Neutrophil (primary cell): ENCODE data around the gene SLC24A1.
A peak's percentile ranks its signal among the peaks of the same experiment; 100 is the strongest.

Experiments
- H3K27ac ChIP-seq: fragments of 200-600 bp; sonication (generic); 2 replicates; pipeline ENCODE4 v1.5.1; 2016; ENCODE audit warnings: mild to moderate bottlenecking, moderate library complexity
- H3K27me3 ChIP-seq: fragments of 200-600 bp; sonication (generic); 2 replicates; pipeline ENCODE4 v1.6.0; 2016; ENCODE audit warnings: mild to moderate bottlenecking
- H3K36me3 ChIP-seq: fragments of 200-600 bp; sonication (generic); 2 replicates; pipeline ENCODE4 v1.5.1; 2017
- H3K4me1 ChIP-seq, 2 experiments: fragments of 200-600 bp in 1 of 2; sonication (generic) in 1 of 2; 1 replicate in 1 of 2; 2 replicates in 1 of 2; pipeline versions ENCODE4 v1.5.1 to v1.6.1; 2013 to 2016; ENCODE audit warnings: low read depth in 1 of 2, low read length in 1 of 2, mild to moderate bottlenecking in 1 of 2, moderate library complexity in 1 of 2; ENCODE audit not compliant: control insufficient read depth in 1 of 2, insufficient read depth in 1 of 2
- H3K4me3 ChIP-seq, 2 experiments: fragments of 200-600 bp in 1 of 2; sonication (generic) in 1 of 2; 1 replicate in 1 of 2; 2 replicates in 1 of 2; pipeline ENCODE4 v1.5.1; 2013 to 2016; ENCODE audit warnings: low read depth in 1 of 2, low read length in 1 of 2, mild to moderate bottlenecking in 1 of 2, moderate library complexity in 1 of 2
- H3K9me3 ChIP-seq: fragments of 200-600 bp; sonication (generic); 2 replicates; pipeline ENCODE4 v1.5.1; 2016
- CTCF ChIP-seq: fragments of 200-600 bp; sonication (generic); IDR thresholded peaks from 2 replicates; pipeline ENCODE4 v1.5.1; 2016; ENCODE audit warnings: antibody characterized with exemption

The SLC24A1 gene

GRCh38 chr15:65598468-65598867, 23.3 kb upstream of the SLC24A1 start:
- Histone ChIP-seq H3K4me1 (no peaks in the 10 kb centered on the region), H3K4me3 (no peak overlapping the region), H3K36me3 (peaks cover 53% of the 10 kb centered on the region), H3K27me3 (no peaks in the 10 kb centered on the region), H3K9me3 (no peaks in the 10 kb centered on the region), H3K27ac (no peak overlapping the region)
- TF ChIP-seq CTCF, result no peak

DNA sequence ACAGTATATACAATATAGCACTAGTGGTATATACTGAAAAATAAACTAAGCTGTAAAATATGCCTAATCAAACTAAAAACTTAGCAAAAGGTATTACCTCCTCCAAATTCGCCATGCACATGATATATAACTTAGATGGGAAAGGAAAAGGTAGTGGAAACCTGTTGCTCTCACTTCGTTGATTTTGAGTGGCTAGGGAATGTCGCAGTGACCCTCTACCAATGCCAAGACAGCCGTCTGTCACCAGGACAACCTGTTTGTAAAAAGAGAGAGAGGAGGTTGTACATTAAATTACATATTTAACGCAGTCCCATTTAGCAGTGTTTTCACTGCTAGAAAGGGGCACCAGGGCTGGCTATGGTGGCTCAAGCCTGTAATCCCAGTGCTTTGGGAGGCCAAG, 22.1 kb upstream of the SLC24A1 start:
- Histone ChIP-seq H3K4me3 (no peak overlapping the region), H3K36me3 (peaks cover 44% of the 10 kb centered on the region), H3K9me3 (no peaks in the 10 kb centered on the region), H3K27ac (no peak overlapping the region), H3K27me3 (no peaks in the 10 kb centered on the region), H3K4me1 (no peaks in the 10 kb centered on the region)
- no peak for TF ChIP-seq CTCF

DNA sequence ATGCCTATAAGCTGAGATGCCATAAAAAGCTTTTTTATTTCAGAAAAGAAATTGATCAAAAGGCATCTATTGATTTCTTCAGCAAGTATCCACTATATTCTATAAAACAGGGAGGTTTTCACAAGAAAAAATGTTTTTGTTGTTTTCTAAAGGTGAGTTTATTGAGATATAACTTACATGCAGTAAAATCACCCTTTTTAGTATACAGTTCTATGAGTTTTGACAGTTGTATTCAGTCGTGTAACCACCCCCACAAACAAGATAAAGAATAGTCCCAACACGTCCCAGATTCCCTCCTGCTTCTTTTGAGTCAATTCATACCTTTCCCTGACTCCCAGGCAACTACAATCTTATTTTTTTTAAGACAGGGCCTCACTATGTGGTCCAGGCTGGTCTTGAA, 18.6 kb upstream of the SLC24A1 start:
- no peaks in the 10 kb centered on the region for H3K27me3 ChIP-seq
- H3K9me3 ChIP-seq, result no peaks in the 10 kb centered on the region
- H3K36me3 ChIP-seq, result peaks cover 16% of the 10 kb centered on the region

GRCh38 chr15:65603559-65603958, 18.2 kb upstream of the SLC24A1 start:
- H3K27me3 ChIP-seq, result no peaks in the 10 kb centered on the region
- no peaks in the 10 kb centered on the region for H3K9me3 ChIP-seq
- no peaks in the 10 kb centered on the region for H3K4me1 ChIP-seq
- H3K36me3 ChIP-seq, result peaks cover 16% of the 10 kb centered on the region
- no peak for TF ChIP-seq CTCF
- no peak overlapping the region for H3K4me3 ChIP-seq
- no peak overlapping the region for H3K27ac ChIP-seq

More for the DNA sequence above, 18.6 kb upstream of the SLC24A1 start:
- no peak for TF ChIP-seq CTCF
- Histone ChIP-seq H3K4me3 (no peak overlapping the region), H3K4me1 (no peaks in the 10 kb centered on the region), H3K27ac (no peak overlapping the region)

DNA sequence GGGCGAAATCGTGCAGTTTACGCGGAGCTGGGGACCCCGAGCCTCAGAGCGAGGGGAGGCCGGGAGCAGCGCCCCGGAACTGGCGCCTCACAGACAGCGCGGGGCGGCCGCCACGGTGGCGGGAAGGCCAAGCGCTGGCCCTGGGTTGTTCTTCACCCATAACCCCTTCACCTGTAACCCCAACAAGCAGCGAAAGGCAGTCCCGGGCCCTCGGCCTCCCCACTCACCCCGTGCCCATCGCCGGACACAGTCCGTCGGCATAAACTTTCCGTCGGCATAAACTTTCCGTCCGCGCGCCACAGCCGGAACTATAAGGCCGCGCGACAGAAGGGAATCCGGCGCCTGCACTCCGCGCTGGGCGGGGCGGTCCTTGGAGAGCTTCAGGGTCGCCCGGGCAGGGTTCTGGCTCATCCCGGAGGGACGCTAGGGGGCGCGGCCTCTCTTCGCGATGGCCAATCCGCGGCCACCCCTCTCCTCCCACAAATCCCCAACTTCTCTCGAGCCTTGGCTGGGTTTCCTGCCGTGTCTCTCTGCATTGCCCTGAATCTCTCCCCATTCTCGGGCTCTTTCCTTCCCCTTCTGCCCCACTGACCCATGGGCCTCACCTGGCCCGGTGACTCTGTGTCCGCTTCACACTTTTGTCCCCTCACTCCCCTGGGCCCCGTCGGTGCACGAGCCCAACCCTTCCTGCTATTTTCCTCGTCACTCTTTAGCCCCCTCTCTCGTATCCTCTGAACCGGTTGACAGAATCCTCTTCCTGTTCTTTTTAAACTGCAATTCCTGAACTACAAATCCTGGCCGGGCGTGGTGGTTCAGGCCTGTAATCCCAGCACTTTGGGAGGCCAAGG, 10.6 kb upstream of the SLC24A1 start, which contains the start of gene INTS14:
TSS of gene INTS14 (minus strand) at position 261 of the 848 bp plus-strand sequence. CDS start 3,751 bp downstream, outside the sequence.
- TF ChIP-seq CTCF, result no peak
- H3K9me3 ChIP-seq, result no peaks in the 10 kb centered on the region
- no peaks in the 10 kb centered on the region for H3K36me3 ChIP-seq
- H3K4me3 ChIP-seq, result peak within 1 kb of the TSS; percentile 72 to 80
- peak within 1 kb of the TSS; percentile 71 for H3K27ac ChIP-seq
- H3K4me1 ChIP-seq, result peaks cover 13% of the 10 kb centered on the region in 2 experiments
- no peaks in the 10 kb centered on the region for H3K27me3 ChIP-seq
